Ecto neural progenitor cell (in vitro differentiated cells): ENCODE measurements around the gene HNRNPA2B1.
"Not testable (repeated sequence)": the region's sequence is repeated elsewhere in the genome, so short reads cannot be mapped to it uniquely, and the experiment has no call there.

Source experiments
- DNase-seq: peaks from one replicate; pipeline ENCODE4 v3.0.0-alpha.2; 2018; ENCODE audit warnings: low spot score

The HNRNPA2B1 gene

GRCh38 chr7:26185131-26185843 is 15.3 kb downstream of the HNRNPA2B1 start:
- DNase-seq, result no peak

DNA sequence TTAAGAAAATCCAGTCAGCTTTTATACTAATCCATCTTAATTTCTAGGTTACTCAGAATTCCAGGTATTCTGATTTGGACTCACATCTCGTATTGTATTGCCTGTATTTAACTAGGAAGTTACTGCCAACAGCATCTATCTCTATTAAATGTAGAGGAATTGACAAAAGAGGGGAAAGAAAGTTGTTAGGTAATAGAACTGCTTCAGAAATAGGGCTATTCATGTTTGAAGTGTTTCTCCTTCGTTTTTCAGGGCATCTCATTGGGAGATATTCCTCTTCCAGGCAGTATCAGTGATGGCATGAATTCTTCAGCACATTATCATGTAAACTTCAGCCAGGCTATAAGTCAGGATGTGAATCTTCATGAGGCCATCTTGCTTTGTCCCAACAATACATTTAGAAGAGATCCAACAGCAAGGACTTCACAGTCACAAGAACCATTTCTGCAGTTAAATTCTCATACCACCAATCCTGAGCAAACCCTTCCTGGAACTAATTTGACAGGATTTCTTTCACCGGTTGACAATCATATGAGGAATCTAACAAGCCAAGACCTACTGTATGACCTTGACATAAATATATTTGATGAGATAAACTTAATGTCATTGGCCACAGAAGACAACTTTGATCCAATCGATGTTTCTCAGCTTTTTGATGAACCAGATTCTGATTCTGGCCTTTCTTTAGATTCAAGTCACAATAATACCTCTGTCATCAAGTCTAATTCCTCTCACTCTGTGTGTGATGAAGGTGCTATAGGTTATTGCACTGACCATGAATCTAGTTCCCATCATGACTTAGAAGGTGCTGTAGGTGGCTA is 16.1 kb downstream of the HNRNPA2B1 start:
- not testable (repeated sequence) for DNase-seq

GRCh38 chr7:26183545-26184280 is 16.8 kb downstream of the HNRNPA2B1 start:
- no peak for DNase-seq

DNA sequence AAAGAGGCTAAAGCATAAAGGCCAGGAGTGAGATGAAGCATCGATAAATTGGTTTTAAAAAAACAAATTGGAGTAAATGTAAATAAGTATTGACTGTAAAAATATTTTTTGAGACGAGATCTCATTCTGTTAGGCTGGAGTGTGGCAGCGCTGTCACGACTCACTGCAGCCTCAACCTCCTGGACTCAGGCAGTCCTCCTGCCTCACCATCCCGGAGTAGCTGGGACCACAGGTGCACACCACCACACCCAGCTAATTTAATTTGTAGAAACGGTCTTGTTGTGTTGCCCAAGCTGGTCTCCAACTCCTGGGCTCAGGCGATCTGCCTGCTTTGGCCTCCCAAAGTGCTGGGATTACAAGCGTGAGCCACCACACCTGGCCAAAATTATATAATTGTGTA is 17.8 kb downstream of the HNRNPA2B1 start:
- no peak for DNase-seq

DNA sequence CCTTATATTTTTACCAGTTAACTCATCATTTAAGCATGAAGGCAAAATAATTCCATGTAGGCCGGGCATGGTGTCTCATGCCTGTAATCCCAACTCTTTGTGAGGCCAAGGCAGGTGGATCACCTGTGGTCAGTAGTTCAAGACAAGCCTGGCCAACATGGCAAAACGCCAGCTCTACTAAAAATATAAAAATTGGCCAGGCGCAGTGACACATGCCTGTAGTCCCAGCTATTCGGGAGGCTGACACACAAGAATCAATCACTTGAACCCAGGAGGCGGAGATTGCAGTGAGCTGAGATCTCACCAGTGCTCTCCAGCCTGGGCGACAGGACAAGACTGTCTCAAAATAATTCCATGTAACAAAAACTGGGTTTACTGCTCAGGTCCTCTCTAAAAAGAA is 18.3 kb downstream of the HNRNPA2B1 start:
- DNase-seq, result no peak

- no peak for DNase-seq
These were observed 18.9 kb downstream of the HNRNPA2B1 start for GRCh38 chr7:26181474-26182227.

- DNase-seq, result no peak
These were observed 19.8 kb downstream of the HNRNPA2B1 start for GRCh38 chr7:26180792-26181198.

GRCh38 chr7:26179826-26180497 is 20.6 kb downstream of the HNRNPA2B1 start:
- DNase-seq, result no peak

- no peak for DNase-seq
These were observed 21.1 kb downstream of the HNRNPA2B1 start for GRCh38 chr7:26179422-26179821.

- no peak for DNase-seq
These were observed 22.1 kb downstream of the HNRNPA2B1 start for GRCh38 chr7:26178272-26178960.

GRCh38 chr7:26177269-26177668 is 23.3 kb downstream of the HNRNPA2B1 start:
- not testable (repeated sequence) for DNase-seq

GRCh38 chr7:26176696-26177095 is 23.9 kb downstream of the HNRNPA2B1 start:
- not testable (repeated sequence) for DNase-seq

GRCh38 chr7:26175903-26176302 is 24.6 kb downstream of the HNRNPA2B1 start:
- DNase-seq, result not testable (repeated sequence)

DNA sequence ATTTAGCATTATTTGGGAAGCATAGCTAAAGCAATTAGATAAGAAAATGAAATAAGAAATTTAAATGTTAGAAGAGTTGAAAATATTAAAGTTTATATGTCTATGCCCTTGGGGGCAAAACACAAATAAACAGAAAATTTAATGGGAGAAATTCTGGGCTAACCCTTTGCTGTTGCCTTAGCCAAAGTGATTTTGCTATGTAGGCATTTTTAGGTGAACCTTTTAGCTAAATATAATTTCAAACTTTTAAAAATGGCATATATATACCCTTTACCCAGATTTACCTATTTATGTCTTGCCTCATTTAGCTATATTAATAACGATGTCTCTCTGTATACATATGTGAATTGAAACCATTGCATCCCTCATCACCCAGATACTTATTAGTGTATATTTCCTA is 28.5 kb downstream of the HNRNPA2B1 start:
- DNase-seq, result no peak

GRCh38 chr7:26171601-26172000 is 28.9 kb downstream of the HNRNPA2B1 start:
- DNase-seq, result no peak

- no peak for DNase-seq
These were observed 29.9 kb downstream of the HNRNPA2B1 start for GRCh38 chr7:26170663-26171062.

DNA sequence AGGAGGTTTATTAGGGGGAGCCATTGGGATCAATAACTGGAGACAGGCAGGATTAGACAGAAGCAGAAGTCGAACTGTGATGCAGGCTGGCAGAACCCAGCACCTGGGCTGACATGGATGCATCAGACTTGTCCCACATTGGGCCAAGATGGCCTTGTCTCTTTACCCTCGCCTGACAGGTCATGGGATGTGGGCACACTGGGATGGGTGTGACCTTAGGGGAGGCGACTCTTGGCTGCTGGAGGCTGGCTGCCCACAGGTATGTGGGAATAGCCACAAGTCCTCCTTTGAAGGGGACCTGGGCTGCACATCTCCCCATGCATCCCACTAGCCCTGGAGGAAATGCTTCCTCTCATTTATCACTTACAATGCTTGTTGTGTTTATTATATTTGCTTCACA is 31.3 kb downstream of the HNRNPA2B1 start:
- DNase-seq, result no peak

- DNase-seq, result no peak
These were observed 32.0 kb downstream of the HNRNPA2B1 start for GRCh38 chr7:26168458-26169023.

- DNase-seq, result no peak
These were observed 33.1 kb downstream of the HNRNPA2B1 start for GRCh38 chr7:26167303-26167934.
